Testis (tissue), 2 donors: ENCODE measurements around the gene PIK3AP1.

Experiments used
- POLR2A ChIP-seq: fragments of 450-650 bp; IDR thresholded peaks from one replicate; pipeline ENCODE4 v1.6.1; 2017; ENCODE audit warnings: antibody characterized with exemption, mild to moderate bottlenecking, moderate library complexity
- TF ChIP-seq, protein P1 (sequence below), 3 experiments: fragments of 450-650 bp in 2 of 3; fragments of 200-600 bp in 1 of 3; sonication (generic) in 1 of 3; IDR thresholded peaks; one replicate each; pipeline ENCODE4 v1.5.1; 2016 to 2019; ENCODE audit warnings: antibody characterized with exemption in 3 of 3, mild to moderate bottlenecking in 2 of 3, moderate library complexity in 1 of 3

- TF ChIP-seq, protein P1, sequence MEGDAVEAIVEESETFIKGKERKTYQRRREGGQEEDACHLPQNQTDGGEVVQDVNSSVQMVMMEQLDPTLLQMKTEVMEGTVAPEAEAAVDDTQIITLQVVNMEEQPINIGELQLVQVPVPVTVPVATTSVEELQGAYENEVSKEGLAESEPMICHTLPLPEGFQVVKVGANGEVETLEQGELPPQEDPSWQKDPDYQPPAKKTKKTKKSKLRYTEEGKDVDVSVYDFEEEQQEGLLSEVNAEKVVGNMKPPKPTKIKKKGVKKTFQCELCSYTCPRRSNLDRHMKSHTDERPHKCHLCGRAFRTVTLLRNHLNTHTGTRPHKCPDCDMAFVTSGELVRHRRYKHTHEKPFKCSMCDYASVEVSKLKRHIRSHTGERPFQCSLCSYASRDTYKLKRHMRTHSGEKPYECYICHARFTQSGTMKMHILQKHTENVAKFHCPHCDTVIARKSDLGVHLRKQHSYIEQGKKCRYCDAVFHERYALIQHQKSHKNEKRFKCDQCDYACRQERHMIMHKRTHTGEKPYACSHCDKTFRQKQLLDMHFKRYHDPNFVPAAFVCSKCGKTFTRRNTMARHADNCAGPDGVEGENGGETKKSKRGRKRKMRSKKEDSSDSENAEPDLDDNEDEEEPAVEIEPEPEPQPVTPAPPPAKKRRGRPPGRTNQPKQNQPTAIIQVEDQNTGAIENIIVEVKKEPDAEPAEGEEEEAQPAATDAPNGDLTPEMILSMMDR (IDR thresholded peaks at IDR 0.05), result no peak
- no peak for TF ChIP-seq POLR2A
Observed at GRCh38 chr10:96695975-96696634, 24.2 kb downstream of the PIK3AP1 start.
